ENCODE measurements around the gene SPATA33.

The SPATA33 gene

DNA sequence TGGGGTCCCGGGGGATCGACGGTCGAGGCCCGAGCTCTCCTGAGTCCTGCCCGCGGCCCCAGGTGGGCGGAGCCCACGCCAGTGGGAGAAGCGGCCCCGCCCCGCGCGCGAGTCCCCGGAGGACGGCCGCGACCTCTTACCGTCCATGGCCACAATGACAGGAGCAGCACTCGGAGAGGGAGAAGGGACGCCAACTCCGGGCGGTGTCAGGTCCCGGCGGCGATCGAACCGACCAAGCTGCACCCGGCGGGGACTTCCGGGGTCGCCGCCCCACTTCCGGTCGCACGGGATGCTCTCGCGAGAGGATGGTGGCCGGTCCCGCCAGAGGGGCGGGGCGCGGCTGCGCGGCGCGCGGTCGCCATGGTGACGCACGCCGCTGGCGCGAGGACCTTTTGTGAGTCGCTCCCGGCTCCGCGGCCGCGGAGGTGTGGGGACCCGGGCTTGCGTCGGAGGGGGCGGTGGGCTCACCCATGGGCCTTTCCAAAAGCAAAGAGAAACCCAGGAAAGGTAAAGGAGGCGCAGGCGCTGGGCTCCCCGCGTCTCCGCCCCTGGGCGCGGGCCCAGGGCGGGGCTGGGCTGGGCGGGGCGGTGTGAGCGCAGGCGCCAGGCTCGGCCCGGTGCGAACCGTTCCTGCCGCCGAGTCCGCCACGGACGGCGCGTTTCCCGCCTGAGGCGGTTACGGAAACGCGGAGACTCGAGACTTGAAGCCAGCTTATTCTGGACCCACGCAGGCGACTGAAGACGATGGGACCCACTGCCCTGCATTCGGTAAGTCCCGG lies at the start of gene SPATA33, which contains the start of gene CHMP1A:
TSS of gene SPATA33 (plus strand) at position 395 of the 779 bp plus-strand sequence. CDS start at position 471, 76 bp downstream.
TSS of gene CHMP1A (minus strand) at position 267 of the 779 bp plus-strand sequence. CDS start at position 147, 120 bp downstream.
- peak; percentile 97 for DNase-seq (ENCODE audit: low spot score)

DNA sequence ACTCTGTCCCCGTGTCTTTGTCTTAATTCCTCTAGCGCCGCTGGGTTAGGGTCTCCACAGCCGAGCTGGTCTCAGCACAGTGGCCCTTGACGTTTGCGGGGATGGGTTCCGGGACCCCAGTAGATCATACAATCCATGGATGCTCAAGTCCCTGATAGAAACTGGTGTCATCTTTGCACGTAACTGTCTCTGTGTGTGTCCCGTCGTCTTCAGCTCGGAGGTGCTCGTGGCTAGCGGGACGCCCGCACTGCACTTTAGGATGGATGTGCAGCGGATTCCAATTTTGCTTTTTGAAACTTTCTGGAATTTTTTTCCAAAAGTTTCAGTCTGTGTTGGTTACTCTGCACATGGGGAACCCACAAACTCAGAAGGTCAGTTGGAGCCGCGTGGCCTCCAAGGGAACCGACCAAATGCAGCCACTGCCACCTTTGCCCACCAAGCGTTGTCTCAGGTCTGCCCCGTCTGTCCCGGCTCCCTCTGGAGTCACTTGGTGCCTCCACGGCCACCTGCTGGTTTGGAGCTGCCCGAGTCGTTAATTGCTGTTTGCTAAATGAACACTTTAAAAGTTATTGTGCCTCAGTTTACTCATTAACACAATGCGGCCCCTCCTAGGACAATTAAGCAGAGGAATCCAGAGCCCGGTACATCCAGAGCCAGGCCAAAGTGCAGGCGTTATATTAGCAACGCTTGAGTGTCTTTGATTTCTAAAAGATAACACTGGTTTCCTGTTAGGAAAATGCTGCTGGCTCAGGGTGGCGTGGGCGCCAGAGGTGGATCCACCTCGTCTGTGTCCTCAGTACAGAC lies 49.5 kb upstream of the SPATA33 start:
- no peak for DNase-seq (ENCODE audit: low spot score)

DNA sequence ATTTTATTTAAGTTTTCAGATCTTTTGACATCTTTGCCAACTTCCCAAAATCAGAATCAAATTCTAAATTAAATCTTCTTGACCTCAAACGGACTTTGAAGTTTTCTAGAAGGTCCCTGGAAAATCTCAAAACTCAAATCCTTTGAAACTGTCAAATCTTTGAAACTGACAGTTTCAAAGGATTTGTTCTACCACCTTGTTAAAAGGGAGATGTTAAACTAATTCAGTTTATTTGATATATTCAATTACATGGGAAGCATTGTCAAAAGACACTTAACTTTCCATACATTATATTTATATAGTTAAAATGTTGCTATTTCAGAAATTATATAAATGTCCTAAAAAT lies 47.6 kb upstream of the SPATA33 start:
- no peak for DNase-seq (ENCODE audit: low spot score)

DNA sequence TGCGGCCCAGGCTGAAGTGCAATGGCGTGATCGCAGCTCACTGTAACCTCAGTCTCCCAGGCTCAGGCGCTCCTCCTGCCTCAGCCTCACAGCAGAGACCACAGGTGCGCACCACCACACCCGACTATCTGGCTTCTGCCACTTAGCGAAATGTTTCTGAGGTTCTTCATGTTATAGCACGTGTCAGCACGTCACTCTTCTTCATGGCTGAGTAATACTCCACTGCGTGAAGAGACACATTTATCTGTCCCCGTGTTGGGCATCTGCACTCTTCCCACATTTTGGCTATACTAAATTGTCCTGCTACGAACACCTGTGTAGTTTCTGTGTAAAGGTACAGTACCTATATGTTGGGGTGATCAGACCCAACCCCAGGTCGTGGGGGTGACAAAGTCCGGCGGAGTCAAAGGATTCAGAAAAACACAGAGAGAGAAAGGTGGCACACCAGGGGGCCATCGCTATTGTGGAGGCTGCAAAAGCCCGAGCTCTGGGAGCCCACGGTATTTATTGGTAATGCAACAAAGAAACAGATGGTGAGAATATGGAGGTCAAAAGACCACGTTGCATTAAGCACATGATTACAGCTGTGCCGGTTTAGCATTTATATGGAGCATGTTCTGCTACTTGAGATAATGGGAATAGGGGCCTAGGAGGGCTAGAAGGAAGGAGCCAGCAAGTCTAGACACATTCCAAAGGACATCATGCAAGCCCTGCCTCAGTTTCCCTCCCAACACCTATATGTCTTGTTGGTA lies 45.0 kb upstream of the SPATA33 start:
- DNase-seq (ENCODE audit: low spot score) = no peak

DNA sequence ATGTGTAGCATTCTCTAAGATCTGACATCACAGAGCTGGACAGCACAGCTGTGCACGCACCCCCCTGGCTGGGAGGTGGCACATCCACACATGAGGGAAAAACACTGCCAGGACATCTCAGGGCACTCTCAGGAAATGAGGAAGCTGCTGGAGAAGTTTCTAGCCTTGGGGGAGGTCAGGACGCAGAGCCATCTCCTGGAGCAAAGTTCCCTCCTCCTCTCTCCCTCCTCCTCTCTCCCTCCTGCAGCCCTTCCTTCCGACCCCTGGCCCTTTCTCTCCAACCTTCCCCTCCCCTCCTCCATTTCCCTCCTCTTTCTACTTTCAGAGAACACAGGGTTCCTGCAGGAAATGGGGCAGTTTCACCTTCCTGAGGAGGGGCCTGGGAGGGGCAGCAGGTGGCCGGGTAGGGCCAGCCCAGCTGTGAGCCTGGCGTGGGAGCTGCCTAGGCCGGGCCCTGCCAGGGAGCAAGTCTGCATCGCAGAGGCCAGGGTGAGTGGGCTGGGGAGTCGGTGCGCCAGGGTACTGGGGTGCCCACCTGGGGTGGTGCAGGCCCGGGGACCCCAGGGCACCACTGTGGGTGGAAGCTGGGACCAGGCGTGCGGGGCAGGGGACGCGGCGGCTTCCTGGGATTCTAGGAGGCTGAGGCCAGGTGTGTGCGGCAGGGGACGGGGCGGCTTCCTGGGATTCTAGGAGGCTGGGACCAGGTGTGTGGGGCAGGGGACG lies 44.2 kb upstream of the SPATA33 start, which contains the start of gene DPEP1:
TSS of gene DPEP1 (plus strand) at position 412 of the 723 bp plus-strand sequence. CDS start 16,769 bp downstream, outside the sequence.
- DNase-seq (ENCODE audit: low spot score) = no peak

DNA sequence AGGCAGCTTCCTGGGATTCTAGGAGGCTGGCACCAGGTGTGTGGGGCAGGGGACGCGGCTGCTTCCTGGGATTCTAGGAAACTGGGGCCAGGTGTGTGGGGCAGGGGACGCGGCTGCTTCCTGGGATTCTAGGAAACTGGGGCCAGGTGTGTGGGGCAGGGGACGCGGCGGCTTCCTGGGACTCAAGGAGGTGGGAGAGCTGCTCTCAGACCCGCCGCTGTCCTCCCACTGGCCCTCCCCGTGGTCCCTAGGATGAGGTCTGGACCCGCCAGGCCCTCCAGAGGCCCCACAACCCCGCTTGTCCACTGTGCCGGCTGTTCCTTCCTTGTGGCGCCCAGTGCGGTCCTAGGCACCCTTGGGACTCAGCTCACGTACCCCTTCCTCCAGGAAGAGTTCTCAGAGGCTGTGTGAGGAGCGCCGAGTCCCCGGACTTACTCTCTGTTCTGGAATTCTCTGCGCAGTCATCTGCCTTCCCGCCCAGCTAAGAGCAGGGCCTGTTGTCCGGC lies 43.6 kb upstream of the SPATA33 start:
- DNase-seq (ENCODE audit: low spot score) = no peak

DNA sequence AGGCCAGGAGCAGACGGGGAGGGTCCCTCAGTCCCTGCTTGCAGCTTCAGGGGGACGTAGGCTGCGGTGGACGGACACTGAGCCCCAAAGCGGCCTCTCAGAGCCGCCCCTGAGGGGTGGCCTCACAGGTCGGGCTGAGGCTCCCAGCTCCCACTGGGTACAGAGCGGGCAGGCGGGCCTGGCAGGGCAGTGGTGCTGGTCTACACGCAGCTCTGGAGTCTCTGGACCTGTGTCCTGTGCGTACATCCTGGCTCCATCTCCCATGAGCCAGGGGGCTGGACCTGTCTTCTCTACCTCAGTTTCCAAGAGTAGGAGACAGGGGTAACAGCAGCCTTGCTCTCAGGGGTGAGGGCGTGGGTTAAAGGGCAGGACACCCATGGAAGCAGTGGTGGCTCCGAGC lies 42.5 kb upstream of the SPATA33 start:
- no peak for DNase-seq (ENCODE audit: low spot score)

DNA sequence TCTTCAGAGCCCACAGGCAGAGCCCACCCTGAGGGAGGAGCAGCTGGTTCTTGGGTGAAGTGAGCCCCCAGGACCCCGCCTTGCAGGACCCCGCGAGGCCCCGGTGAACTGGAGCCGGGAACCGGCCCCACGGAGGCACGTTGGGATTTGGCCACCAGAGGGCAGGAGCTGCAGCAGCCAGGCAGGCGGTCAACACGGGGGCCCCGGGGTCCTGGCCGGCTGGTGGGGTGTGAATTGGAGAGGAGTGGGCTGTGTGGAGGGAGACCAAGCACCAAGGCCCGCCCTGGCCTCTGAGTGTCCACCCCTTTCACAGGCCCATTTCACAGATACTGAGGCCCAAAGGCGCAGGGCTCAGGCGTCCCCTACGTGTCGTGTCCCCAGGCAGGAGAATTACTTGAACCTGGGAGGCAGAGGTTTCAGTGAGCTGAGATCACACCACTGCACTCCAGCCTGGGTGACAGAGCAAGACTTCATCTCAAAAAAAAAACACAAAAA lies 42.0 kb upstream of the SPATA33 start:
- DNase-seq (ENCODE audit: low spot score) = no peak

DNA sequence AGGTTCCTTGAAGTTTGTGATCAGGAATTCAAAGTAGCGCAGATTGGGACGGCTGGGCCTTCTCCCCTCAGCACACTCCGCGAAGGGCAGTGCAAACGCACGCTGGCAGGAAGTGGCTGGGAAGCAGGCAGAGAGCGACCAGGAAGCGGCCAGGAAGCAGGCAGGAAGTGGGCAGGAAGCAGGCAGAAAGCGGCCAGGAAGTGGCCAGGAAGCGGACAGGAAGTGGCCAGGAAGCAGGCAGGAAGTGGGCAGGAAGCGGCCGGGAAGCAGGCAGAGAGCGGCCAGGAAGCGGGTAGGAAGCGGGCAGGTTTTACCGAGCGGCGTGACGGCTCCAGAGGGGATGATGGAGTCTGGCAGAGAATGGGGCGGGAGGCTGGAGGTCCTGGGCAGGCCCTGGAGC lies 41.0 kb upstream of the SPATA33 start:
- no peak for DNase-seq (ENCODE audit: low spot score)

DNA sequence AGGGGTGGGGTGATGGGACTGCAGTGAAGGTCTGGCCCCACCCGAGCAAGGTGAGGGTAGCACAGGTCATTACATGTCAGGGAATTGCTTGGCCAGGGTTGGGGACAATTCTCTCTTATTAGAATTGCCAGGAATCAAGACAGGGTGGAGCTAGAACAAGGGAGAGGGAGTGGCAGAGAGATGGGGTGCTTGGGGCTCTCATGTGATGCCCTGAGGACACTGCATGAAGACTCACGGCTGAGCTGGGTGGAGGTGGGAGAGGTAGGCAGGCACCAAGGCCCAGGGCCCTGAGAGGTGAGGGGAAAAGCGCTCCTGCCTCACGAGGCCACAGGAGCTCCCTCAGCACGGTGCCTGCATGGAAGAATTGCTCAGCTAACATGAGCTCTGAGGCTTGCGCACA lies 40.6 kb upstream of the SPATA33 start:
- DNase-seq (ENCODE audit: low spot score) = no peak

DNA sequence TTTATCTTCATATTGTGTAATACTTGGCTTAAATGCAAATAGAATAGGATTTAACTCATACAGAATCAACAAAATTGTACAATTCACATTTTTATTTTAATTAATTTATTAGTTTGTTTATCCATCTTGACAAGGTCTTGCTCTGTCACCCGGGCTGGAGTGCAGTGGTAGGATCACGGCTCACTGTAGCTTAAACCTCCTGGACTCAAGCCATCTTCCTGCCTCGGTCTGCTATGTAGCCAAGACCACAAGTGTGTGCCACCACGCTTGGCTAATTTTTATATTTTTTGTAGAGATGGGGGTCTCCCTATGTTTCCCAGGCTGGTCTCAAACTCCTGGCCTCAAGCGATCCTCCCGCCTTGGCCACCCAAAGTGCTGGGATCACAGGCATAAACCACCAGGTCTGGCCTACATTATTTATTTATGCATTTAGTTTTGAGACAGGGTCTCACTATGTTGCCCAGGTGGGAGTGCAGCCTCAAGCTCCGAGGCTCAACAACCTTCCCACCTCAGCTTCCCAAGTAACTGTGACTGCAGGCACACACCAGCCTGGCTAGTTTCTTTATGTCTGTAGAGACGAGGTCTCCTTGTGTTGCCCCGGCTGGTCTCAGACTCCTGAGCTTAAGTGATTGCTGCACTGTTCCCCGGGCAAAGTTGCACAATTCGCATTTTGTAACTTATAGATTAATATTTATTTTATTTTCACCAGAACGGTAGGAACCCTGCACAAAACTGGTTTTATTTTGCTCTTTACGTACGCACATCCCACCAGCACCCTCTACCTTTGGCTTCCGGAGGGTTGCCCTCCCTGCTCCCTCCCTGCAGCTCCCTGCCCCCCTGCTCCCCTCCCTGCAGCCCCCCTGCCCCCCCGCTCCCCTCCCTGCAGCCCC lies 39.3 kb upstream of the SPATA33 start:
- no peak for DNase-seq (ENCODE audit: low spot score)

DNA sequence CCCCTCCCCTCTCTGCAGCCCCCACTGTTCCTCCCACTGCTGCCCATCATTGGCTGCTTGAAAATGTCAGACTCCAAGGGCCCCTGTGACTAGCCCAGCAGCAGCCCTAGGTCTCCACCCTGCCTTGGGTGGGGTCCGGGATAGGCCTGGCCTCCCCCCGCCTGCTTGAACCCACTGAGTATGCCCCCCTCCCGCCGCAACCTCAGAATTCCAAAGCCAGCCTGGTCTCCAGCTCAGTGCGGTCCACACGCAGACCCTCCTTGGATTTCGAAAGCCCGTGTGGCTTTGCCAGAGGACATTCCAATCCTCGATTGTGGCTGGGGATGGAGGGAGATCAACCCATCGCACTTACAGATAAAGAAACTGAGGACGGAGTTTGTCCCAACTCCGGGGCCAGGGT lies 37.8 kb upstream of the SPATA33 start:
- no peak for DNase-seq (ENCODE audit: low spot score)

DNA sequence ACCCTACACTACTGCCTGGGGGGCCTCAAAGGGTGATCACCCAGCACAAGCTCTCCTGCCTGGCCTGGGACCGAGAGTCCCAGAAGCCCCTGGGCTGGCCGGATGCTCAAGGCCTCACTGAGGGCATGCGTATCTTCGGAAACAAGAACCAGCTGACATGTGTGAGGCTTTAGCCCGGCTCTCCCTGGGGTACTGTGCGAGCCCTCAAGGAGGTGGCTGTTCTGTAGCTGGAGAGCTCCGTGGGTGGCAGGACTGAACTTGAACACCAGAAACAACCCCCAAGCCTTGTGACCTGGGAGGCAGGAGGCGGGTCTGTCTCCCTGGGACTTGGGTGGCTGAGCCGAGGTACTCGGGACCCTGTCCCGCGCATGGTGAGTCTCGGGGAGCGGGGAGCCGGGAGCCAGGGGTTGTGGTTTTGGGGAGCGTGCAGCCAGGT lies 37.2 kb upstream of the SPATA33 start:
- no peak for DNase-seq (ENCODE audit: low spot score)

DNA sequence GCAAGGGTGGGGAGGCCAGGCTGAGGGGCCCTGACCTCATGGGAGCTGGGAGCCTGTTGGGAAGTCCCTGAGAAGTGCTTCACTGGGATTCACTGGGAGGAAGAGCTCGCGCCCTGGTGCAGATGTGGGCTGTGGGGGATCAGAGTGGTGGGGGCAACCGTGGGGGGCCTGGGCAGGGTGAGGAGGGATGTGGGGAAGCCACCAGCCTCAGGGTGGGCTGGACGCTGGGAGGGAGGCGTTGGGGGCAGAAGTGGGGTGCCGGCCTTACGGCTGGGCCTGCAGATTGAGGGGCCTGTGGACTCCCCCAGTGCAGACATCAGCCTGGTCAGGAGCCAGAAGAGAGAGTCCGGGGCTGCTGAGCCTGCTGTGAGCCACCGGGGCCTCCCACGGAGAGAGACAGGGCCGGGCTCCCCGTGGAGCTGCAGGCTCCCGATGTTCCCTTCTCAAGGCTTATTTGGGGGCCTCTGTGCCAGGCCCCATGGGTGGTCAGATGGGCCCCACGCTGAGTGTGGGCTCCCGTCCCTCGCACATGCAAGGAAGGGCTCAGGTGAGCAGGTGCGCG lies 36.4 kb upstream of the SPATA33 start:
- DNase-seq (ENCODE audit: low spot score) = no peak

DNA sequence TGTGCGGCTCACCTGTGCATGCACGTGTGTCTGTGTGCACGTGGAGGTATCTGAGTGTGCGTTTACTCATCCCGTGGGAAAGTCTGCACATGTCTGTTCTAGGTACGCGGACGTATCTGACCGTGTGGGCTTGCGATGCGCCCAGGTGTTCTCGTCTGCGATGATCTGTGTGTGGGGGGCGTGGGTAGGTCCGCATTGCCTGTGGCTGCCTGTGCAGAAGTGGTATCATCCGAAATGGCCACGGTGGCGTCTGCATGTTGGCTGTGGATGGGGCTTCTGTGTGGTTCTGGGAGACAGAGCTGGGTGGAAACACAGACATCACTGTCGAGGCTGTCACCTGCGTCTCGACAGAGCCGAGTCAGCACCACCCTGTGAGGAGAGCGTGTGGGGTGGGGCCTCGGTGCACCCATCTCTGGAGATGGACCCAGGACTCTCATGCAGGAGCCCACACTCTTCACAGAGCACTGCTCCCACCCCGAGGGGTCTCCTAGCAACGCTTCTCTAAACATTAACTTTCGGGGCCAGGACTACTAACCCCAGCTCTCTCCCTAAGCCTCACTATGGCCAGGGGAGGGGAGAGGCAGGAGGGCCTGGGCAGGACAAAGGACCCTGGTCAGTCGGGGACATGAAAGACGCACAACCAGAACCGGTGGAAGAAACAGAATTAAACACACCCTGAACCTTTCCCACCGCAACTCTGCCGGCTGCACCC lies 35.8 kb upstream of the SPATA33 start:
- no peak for DNase-seq (ENCODE audit: low spot score)

DNA sequence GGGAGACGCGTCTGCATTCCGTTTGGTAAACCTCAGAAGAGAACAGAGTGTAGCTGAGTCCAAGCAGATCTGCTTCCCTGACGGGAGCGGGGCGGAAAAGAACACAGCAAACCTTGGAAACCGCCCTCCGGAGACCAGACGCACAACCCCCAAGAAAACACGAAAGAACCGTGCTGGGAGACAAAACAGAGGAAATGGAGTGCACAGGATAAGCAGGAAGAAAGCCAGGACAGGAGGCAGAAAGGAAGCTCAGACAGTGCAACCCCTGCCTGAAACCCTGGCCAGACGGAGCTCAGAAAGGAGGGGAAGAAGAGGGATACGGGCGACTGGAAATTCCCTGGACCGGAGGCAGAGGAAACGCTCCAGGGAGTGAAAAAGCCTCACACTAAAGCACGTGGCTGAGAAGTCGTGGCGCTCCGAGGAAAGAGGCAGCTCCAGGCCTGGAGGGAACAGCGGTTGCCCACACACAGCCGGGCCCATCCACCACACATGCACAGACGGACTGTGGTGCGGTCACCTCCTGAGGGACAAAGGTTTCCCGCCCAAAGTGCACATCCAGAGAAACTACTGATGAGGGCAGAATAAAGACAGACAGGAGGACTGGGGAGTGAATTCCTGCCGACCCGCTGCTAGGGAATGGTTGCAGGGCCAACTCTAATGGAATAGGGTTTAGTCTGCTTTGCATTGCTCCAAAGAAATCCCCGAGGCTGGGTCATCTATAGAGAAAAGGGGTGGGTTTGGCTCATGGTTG lies 34.0 kb upstream of the SPATA33 start:
- DNase-seq (ENCODE audit: low spot score) = no peak

DNA sequence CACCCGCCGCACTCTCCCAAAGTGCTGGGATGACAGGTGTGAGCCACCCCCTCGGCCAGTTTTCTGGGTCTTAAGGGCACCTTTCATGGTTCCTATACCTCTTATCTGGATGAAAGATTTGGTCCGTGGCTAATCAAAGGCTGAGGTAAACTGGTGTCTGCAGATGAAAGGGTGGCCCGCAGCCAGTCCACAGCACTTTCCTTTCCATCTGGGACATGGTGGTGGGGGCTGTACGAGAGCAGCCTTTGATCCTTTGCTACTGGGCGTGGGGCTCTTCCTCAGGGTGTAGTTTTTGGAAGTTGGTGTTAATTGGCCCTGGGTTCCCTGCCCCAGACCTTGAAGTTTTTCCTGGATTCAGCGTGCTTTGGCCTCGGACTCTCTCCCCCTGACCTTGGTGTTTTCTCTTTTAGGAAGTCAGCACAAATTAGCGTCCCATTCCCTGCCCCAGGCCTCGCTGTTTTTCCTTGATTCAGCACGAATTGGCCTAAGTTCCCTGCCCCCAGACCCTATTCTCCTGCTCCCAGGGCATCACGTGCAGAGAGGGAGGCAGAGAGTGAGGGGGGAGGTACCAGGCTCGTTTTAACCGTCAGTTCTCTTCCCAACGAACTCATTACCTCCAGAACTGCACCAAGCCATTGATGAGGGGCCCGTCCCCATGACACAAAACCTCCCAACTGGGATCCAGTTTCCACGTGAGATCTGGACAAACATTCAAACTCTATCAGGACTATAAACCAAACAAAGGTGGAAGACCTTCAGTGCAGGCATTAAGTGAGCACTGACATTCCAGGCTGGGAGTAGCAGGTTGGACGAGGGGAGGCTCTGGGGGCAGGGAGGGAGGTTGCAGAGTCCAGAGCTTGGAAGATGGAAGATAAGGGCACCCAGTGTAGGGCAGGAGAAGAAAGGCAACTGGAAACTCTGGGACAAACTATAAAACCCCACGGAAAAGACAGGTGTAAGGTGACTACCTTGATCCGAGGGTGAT lies 32.6 kb upstream of the SPATA33 start:
- DNase-seq (ENCODE audit: low spot score) = no peak

All from left forelimb (tissue), 1 donor.